ENCODE results near the gene ZBTB26.
A peak's percentile ranks its signal among the peaks of the same experiment; 100 is the strongest.

The ZBTB26 gene

DNA sequence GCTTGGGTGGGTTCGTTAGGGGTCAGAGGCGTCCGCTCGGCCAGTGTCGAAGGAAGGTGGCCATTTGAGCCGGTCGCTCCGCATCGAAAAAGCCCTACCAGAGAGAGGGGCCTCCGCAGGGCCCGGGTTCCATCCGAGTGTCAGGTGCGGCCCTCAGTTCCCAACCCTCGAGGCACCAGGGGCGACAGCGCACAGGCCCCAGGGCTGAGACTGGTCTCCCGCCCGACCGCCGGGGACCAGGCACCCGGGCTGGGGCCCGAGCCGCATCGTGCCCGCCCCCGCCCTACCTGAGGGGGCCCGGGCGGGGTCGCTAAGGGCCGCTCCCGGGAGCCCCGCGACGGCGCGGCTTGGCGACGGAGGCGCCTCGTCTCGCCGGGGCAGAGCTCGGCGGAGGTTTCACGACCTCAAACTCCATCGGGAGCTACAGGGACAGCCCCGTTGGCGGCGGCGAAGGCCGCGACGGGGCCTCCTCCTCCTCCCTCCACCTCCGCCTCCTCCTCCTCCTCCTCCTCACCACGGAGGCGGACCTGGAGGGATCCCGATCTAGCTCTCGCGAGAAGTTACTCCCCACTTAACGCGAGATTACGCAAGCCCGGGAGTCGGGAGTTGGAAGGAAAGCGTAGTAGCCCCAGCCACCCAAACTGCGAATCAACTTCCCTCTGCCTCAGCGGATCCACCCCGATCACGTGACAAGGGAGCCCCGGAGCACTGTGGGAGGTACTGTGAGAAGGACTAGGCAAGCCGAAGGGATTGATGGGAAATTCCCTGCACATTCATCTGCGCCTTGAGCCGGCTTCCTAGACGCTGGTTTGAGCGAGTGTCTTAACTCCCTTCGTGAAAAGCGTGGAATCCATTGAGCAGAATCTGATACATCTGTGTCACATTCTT, 26.2 kb downstream of the ZBTB26 start, which contains the start of gene RC3H2:
Gene RC3H2, minus strand, starts transcription at position 537 of the 888 bp plus-strand sequence. CDS start 7,850 bp downstream, outside the sequence.
- intact Hi-C loops (cut with DNase I; ENCODE audit: low total_unique reads) = loop anchor here (5.0 kb wide), 1 partner anchor 87 kb away; no protein-coding TSS in a partner anchor
- Histone ChIP-seq H3K4me1 (peaks cover 0 to 40% (median 13%) of the 10 kb centered on the region in 4 donors), H3K27ac (peak within 1 kb of the TSS; percentile 96 to 97), H3K27me3 (no peaks in the 10 kb centered on the region), H3K4me3 (peak within 1 kb of the TSS; percentile 81 to 94), H3K36me3 (peaks cover under 1 to 8% (median 6%) of the 10 kb centered on the region in 3 donors), H3K9me3 (no peaks in the 10 kb centered on the region)
- peak in 1 of 2 experiments; percentile 16 for TF ChIP-seq CTCF (IDR thresholded peaks at IDR 0.05)
- peak; percentile 98 to 99 for DNase-seq

- H3K36me3 ChIP-seq = peaks cover 0 to 4% (median 0%) of the 10 kb centered on the region in 3 donors
- peaks cover 0 to 46% (median 13%) of the 10 kb centered on the region in 4 donors for H3K4me1 ChIP-seq
- H3K4me3 ChIP-seq = peak overlapping the region; percentile 81 to 94
- peak; percentile 46 to 69 for DNase-seq
- H3K27me3 ChIP-seq = no peaks in the 10 kb centered on the region
- no peaks in the 10 kb centered on the region for H3K9me3 ChIP-seq
- intact Hi-C loops (cut with DNase I; ENCODE audit: low total_unique reads) = loop anchor here (5.0 kb wide), 1 partner anchor 88 kb away; no protein-coding TSS in a partner anchor
- no peak for TF ChIP-seq CTCF (IDR thresholded peaks at IDR 0.05)
- H3K27ac ChIP-seq = peak overlapping the region; percentile 96 to 97
Observed at GRCh38 chr9:122904466-122904822, 26.9 kb downstream of the ZBTB26 start.

DNA sequence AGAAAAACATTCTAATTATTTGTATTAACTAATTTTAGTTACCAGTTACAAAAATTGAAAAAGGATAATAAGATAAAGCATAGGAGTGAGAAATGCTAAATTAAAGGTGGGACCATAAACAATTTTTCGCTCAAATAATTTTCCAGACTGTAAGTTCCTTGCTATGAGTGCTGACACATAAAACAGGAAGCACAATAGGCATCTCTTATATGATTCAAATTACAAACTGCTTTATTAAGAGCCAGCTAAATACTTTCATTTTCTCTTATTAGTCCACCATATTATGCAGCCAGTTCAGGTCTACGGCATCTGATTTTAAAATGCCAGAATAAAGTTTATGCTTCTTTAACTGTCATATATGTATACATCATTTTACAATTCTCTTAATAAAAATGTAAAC, 30.5 kb downstream of the ZBTB26 start:
- H3K9me3 ChIP-seq = no peaks in the 10 kb centered on the region
- peak overlapping the region in 1 of 2 donors; percentile 7 for H3K27ac ChIP-seq
- H3K27me3 ChIP-seq = no peaks in the 10 kb centered on the region
- intact Hi-C loops (cut with DNase I; ENCODE audit: low total_unique reads) = loop anchor here (5.0 kb wide), 1 partner anchor 92 kb away; no protein-coding TSS in a partner anchor
- DNase-seq = no peak
- TF ChIP-seq CTCF (IDR thresholded peaks at IDR 0.05) = no peak
- peaks cover 0 to 58% (median 15%) of the 10 kb centered on the region in 4 donors for H3K4me1 ChIP-seq
- H3K4me3 ChIP-seq = no peak overlapping the region
- H3K36me3 ChIP-seq = peaks cover 0 to 8% (median 0%) of the 10 kb centered on the region in 3 donors

DNA sequence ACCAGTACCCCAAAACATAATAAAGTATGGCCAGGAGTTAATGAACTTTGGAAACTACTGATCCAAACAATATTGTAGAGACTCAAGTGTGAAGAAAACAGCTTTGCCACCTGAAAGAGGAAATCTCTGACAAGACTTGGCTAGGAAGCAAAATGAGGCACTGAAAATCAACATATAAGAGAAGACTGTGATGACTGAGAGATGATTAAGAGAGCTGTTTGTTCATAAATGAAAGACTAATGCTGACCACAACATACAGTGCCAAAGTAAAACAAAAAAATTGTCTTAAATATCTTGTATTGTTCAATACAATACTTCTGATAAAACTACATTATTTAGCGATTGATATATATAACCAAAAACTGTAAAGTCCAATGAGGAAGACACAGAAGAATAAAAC, 33.3 kb downstream of the ZBTB26 start:
- intact Hi-C loops (cut with DNase I; ENCODE audit: low total_unique reads) = no loop called here
- Histone ChIP-seq H3K27me3 (no peaks in the 10 kb centered on the region), H3K4me3 (no peak overlapping the region), H3K9me3 (no peaks in the 10 kb centered on the region), H3K36me3 (peaks cover 6 to 27% (median 11%) of the 10 kb centered on the region in 3 donors), H3K27ac (no peak overlapping the region), H3K4me1 (peaks cover 0 to 46% (median 7%) of the 10 kb centered on the region in 4 donors)
- DNase-seq = no peak
- no peak for TF ChIP-seq CTCF (IDR thresholded peaks at IDR 0.05)

- no peak for DNase-seq
- no peak for TF ChIP-seq CTCF (IDR thresholded peaks at IDR 0.05)
- Histone ChIP-seq H3K27ac (no peak overlapping the region), H3K4me3 (no peak overlapping the region), H3K4me1 (no peaks in the 10 kb centered on the region), H3K36me3 (peaks cover 63 to 76% (median 68%) of the 10 kb centered on the region in 3 donors), H3K9me3 (no peaks in the 10 kb centered on the region), H3K27me3 (no peaks in the 10 kb centered on the region)
- intact Hi-C loops (cut with DNase I; ENCODE audit: low total_unique reads) = no loop called here
Observed at GRCh38 chr9:122888480-122888879, 42.8 kb downstream of the ZBTB26 start.
